Hippocampal formation (tissue), 2 donors: ENCODE results near the gene C10orf67.
"Not testable (repeated sequence)": the region's sequence is repeated elsewhere in the genome, so short reads cannot be mapped to it uniquely, and the experiment has no call there.

Experiments used
- DNase-seq, 2 donors: peaks; one replicate each; lab custom pipeline; 2025; lab: John Stamatoyannopoulos, UW

C10orf67 gene

DNA sequence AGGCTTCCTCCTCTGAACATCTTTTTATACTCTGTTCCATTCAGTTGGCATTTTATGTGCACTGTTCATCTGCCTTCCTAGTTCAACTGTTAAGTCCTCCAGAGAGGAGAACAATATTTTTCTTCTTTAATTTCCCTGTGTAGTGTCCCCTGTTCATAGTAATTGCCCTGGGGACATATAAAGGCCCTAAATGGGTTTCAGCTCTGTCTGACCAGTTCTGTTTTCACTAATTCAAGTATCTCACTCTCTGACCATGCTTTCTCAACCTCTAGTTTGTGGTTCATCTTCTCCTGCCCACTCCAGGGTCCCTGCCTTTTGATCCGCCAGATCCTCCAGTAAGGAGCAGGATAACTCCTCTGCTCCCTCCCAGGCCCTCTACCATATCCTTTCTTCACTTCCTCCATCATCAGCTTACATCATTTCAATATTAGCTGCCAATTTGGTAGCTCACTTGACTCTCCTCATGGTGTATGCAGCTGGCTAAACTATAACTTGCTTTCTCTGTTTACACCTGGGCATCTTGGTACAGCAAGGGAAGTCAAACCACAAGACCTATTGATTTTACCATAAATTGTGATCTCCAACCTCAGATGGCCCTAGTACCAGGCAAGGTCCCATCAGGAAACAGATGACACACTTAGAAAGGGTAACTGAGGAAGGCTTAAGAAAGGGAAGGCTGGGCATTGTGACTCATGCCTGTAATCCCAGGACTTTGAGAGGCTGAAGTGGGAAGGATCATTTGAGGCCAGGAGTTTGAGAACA is 17.7 kb upstream of the C10orf67 start:
- DNase-seq, result no peak

- no peak for DNase-seq
These were observed 17.1 kb upstream of the C10orf67 start for GRCh38 chr10:23361665-23362064.

DNA sequence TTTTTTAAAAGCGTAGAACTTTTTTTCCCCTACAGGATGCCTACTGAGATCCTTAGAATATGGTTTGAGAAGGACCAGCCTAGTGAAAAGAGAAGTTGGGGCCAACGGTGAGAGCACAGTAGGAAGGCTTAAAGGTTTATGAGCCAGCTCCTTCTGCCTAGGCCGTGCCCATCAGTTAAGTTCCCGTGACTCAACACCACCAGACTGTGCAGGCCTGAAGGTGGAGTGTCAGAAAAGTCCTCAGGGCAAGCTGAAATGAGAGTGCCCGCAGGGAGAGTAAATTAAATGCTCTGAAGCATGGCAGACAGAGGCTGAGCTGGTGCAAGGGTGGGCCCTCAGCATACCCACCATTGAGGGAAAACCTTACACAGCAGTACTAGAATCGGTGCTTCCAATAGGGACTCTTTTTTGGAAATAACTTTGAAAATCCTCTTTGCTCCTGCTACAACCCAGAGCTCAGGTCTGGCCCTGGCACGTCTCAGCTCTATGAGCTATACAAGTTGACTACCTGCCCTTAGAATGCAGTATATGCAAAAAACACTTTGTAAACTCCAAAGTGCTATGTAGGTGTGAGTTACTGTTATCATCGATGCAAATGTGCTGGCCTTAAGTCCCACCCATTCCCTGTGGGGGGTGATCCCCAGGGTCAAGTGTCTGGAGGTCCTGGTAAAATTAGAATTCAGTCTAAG is 15.2 kb upstream of the C10orf67 start:
- DNase-seq, result no peak

DNA sequence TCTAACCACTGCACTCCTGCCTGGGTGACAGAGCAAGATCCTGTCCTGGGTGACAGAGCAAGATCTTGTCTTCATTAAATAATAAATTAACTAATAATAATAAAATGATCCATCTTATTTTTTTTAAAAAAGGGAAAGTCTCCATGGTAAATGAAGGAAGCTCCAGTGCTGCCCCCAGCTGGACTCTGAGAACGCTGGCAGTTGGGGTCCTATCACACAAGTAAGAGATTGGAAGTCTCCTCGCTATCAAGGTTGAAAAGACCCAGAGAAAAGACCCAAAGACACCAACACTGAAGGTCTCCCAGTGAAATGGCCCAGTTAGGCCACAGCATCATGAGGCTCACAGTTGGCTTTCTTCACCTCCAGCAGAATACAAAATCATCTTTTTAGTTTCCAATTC is 13.8 kb upstream of the C10orf67 start:
- DNase-seq, result no peak

DNA sequence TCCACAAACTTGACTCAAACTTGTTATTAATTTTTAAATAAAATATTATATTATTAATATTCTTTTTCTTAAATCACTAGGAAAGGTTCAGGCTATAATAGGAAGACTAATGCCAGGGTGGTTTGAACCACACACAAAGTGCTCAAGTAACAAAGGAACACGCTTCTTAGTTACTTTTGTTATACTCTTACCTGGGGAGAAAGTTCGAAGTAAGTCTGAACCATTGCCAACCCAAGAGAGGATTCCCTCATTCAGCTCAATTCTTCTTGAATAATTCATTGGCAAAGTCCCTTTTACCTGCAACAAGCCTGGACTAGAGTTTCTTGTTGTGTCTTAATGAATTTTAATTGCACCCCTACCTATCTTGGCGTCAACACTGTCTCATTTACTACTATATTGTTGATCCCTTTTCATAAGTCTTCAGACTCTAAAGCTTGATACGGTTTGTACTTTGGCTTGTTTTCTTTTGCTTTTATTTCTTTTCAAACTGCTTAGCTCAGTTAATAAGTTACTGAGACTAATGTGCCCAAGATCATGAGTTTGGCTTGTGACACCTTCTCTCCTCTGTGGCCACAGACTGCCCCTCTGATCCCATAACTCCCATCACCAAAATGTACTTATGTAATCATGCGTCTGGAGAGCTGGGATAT is 10.2 kb upstream of the C10orf67 start:
- no peak for DNase-seq

DNA sequence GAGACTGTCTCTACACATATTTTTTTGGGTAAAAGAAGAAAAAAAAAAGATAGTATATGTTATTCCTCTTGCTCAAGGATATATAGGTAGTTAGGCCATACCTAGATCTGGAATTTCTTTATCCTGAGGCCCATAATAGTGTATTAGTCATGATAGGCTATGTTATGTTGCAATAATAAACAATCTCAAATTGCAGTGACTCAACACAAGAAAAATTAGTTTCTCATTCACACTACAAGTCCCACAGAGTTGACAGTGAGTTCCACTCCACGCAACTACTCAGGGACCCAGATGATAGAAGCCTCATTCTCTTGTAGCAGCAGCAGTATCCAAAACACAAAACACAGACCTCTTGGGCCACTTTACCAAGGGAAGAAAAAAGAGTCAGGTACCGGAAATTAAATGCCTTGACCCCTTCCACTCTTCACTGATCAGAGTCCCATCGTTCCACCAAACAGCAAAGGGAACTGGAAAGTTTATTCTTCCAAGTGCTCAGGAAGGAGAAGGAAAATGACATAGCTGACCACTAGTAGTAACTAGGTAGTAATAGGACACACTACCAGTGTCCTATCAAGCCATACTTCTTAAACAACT is 7.4 kb upstream of the C10orf67 start:
- DNase-seq, result no peak

DNA sequence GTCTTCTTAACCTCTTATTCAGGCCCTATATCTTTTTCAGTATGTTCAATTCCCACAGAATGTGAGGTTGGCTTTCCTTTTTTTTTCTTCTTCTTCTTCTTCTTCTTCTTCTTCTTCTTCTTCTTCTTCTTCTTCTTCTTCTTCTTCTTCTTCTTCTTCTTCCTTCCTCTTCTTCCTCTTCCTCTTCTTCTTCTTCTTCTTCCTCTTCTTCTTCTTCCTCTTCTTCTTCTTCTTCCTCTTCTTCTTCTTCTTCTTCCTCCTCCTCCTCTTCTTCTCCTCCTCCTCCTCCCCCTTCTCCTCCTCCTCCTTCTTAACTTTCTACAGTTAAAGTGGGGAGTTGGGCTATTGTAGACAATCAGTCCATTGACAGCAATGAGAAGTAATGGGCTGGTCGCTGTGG is 6.1 kb upstream of the C10orf67 start:
- not testable (repeated sequence) for DNase-seq

GRCh38 chr10:23345861-23346260 is 1.3 kb upstream of the C10orf67 start:
- DNase-seq, result peak in 1 of 2 donors; percentile 34

DNA sequence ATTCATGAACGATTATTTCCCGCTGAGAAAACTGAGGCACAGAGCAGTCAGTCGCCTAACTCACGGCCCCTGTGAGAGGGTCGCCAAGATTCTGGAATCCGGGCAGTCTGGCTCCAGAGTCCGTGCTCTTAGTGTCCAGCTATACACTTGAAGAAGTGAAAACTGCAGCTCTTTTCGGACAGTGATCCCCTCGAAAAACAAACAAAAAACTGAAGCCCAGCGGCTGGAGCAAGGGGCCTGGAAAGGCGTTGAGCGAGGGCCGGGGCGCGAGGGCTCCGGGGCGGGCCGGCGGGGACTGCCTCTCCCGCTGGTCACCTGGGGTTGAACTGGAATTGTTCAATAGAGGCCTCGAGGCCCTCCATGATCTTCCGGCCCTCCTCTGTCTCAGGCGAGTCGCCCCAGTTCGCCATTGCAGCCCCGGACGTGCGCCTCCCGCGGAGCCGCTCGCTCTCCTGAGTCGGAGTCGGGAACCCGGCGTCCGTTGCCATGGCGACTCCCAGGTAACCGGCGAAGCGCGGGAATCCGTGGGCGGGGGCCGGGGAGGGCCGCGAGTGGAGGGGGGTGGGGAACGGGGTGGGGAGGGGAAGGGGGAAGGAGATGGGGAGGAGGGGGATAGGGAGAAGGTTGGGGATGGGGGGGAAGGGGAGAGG is 881 bp downstream of the C10orf67 start:
- peak; percentile 33 to 64 for DNase-seq

- DNase-seq, result no peak
These were observed 2.2 kb downstream of the C10orf67 start for GRCh38 chr10:23342213-23342884.

DNA sequence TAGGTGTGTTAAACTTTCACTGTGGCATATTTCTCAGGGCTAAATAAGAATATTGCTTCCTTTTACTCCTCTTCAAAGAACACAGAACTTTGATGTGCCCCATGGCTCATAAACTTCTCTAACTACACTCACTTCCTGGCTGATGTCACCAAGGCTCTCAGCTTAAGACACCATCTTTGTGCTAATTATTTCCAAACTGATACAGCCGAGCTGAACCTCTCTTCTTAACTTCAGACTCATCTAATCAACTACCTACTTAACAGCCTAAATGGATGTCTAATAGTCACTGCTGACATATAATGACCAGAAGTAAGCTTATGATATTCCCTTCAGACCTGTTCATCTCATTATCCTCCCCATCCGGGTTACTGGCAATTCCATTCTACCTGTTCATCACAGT is 3.6 kb downstream of the C10orf67 start:
- DNase-seq, result no peak

DNA sequence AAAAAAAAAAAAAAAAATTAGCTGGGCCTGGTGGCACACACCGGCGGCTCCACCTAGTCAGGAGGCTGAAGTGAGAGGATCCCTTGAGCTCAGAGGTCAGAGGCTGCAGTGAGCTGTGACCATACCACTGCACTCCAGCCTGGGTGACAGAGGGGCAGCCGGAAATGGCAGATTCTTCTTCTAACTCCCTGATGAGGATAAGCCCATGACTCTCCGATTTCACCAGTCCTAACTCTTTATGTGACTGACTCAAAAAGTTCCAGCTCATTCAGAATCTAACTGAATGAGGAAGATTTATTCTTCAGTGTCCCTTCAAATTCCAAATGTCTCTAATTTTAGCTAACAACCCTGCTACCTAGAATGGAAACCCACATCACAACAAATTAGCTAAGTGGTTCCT is 4.2 kb downstream of the C10orf67 start:
- DNase-seq, result no peak

DNA sequence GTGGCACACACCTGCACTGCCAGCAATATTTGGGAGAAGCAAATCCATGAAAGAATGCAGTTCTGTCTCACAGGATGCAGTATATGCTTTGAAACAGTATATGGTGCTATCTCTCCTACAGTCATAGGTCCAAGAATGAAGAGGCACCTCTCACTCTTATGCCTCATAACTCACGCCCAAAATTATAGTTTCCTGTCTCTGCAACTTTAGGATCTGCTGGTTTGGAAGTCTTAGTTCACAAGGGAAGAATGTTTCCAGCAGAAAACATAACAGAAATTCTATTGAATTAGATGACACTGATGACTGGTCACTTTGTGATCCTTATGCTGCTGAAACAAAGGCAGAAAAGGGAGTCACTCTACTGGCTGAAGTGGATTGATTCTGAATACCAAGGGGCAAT is 5.7 kb downstream of the C10orf67 start:
- no peak for DNase-seq

DNA sequence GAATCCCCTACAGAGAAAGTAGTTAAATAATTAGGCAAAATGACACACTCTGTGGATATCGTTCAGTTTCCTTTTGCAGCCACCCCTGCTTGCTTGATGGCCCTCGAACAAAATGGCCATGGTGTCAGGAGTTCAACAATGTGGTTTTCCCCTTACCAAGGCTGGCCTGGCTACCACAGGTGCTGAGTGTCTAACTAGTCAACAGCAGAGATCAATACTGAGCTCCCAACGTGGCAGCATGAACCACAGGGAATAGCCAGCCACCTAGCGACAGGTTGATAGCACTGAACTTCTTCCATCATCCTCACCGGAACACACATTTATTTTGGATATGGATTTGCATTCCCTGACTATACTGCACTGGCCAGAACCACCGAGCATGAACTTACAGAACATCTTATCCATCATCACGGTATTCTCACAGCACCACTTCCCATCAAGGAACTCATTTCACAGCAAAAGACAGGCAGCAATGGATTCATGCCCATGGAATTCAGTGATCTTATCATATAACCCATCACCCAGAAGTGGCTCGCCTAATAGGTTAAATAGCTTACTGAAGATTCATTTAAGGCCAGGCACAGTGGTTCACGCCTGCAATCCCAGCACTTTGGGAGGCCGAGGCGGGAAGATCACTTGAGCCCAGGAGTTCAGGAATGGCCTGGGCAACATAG is 6.3 kb downstream of the C10orf67 start:
- DNase-seq, result no peak

- no peak for DNase-seq
These were observed 7.0 kb downstream of the C10orf67 start for GRCh38 chr10:23337616-23338015.

DNA sequence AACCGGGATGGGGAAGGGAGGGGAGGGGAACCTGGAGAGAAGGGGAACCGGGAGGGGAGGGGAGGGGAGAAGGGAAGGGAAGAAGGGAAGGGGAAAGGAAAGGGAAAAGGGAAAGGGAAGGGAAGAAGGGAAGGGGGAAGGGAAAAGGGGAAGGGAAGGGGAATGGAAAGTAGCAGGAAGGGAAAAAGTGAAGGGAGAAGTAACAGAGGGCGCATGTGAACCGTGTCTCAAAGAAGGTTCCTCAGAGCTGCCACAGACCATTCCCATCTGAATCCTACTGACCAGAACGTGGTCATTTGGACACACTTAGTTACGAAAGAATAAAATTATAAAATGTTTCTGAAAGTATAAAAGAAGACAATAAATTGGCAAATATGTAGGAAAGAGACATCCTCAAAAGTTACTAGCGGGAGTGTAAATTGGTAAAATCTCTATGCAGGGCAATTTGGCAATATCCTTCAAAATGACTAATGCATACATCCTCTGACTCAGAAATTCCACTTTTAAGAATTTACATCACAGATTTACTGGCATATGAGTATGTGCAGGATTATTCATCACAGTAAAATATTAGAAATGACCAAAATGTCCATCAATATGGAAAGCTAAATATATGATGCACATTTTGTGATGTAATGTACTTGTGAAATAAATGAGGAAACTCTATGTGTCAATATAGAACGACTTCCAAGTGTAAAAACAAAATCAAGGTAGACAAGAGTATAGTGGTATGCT is 12.9 kb downstream of the C10orf67 start:
- no peak for DNase-seq

DNA sequence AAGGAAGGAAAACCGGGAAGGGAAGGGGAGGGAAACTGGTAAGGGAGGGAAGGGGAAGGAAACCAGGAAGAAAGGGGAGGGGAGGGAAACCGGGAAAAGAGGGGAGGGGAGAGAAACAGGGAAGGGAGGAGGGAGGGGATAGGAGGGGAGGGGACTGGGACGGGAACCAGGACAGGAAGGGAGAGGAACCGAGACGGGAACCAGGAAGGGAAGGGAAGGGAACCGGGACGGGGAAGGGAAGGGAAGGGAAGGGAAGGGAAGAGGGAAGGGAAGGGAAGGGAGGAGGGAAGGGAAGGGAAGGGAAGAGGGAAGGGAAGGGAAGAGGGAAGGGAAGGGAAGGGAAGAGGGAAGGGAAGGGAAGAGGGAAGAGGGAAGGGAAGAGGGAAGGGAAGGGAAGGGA is 13.6 kb downstream of the C10orf67 start:
- no peak for DNase-seq

DNA sequence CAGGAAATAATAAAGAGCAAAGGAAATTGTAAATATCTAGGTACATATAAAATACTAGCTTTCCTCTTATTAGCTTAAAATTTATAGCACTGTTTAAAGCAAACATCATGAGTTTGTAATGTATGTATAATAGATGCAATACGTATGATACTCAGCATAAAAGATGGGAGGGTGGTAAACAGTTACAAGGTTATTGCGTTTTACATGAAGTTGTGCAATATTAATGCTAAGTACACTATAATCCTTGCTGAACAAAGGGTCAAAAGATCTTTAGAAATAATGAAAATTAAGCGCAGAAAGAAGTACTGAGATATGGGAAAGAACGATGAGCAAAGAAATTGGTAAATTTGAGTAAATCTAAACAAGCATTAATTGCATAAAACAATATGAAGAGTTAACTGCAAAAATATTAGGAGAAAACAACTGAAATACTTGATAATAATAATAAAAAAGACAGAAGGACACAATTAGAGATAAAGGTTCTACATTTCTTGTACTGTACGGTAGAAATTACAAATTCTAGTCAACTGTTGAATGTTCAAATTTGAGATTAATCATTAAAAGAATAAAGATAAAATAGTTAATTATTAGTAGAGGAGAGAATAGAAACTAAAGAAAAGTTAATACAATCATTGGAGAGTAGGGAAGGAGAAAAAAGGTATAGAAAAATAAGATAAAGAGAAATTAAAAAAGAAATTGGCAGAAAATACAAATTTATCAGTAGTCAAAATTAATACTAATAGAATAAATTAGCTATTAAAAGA is 17.9 kb downstream of the C10orf67 start:
- no peak for DNase-seq

DNA sequence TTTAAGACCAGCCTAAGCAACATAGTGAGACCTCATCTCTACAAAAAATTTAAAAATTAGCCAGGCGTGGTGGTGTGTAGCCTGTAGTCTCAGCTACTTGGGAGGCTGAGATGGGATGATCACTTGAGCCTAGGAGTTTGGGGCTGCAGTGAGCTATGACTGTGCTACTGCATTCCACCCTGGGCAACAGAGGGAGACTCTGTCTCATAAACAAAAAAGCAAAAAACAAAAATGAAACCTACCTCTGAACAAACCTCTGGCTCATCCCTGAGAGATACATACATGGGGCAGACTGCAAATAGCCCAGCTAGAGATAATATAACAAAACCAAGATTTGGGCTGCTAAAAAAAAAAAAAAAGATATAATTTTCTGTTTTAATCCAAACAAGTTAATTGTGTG is 19.5 kb downstream of the C10orf67 start:
- no peak for DNase-seq

DNA sequence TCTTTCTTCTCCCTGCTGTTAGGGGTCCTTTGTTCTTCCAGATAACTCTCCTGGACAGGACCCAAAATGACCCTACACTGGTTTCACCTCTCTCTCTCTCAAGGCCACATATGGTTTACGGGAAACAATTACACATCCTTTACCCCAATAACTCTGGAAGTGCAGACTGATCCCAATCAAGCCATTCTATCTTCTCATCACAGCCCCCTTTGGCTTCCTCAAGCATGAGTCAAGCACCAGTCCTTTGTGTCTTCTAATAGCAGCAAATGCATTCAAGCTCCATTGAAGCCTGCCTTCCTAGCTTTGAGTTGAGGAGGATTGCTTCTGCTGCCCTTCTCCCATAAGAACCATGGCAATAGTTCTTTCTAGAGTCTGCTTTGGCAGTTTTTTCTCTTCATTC is 20.2 kb downstream of the C10orf67 start:
- DNase-seq, result no peak
